IPS DF 6.9 (cell line): ENCODE measurements around the gene TEKT5.

Source experiments
- DNase-seq: peaks from one replicate; pipeline ENCODE4 v3.0.0-alpha.2; 2013; ENCODE audit warnings: low read depth, low spot score
- H3K27ac ChIP-seq: one replicate; pipeline ENCODE4 v1.5.1; 2013; ENCODE audit warnings: low read length, control low read depth
- H3K27me3 ChIP-seq: 2 replicates; pipeline ENCODE4 v1.6.1; 2013; ENCODE audit warnings: mild to moderate bottlenecking, low read length; ENCODE audit not compliant: control insufficient read depth, insufficient read depth
- H3K36me3 ChIP-seq: 2 replicates; pipeline ENCODE4 v1.6.1; 2013; ENCODE audit warnings: low read length; ENCODE audit not compliant: control insufficient read depth, insufficient read depth
- H3K4me1 ChIP-seq: 2 replicates; pipeline ENCODE4 v1.6.1; 2013; ENCODE audit warnings: low read length; ENCODE audit not compliant: control insufficient read depth, insufficient read depth
- H3K4me3 ChIP-seq: 2 replicates; pipeline ENCODE4 v1.5.1; 2013; ENCODE audit warnings: mild to moderate bottlenecking, low read length
- H3K9me3 ChIP-seq: 2 replicates; pipeline ENCODE4 v1.6.1; 2013; ENCODE audit warnings: low read length, inconsistent platforms; ENCODE audit not compliant: control insufficient read depth, insufficient read depth
- WGBS: extraction: QIAGEN DNeasy Blood & Tissue Kit; methylation state at CpG from one replicate; pipeline ENCODE4 v1.1.7; 2013; ENCODE audit warnings: mixed read lengths, missing lambda C conversion rate; ENCODE audit not compliant: insufficient read length, insufficient coverage; 5-methylcytosine and 5-hydroxymethylcytosine counted together

Gene TEKT5

DNA sequence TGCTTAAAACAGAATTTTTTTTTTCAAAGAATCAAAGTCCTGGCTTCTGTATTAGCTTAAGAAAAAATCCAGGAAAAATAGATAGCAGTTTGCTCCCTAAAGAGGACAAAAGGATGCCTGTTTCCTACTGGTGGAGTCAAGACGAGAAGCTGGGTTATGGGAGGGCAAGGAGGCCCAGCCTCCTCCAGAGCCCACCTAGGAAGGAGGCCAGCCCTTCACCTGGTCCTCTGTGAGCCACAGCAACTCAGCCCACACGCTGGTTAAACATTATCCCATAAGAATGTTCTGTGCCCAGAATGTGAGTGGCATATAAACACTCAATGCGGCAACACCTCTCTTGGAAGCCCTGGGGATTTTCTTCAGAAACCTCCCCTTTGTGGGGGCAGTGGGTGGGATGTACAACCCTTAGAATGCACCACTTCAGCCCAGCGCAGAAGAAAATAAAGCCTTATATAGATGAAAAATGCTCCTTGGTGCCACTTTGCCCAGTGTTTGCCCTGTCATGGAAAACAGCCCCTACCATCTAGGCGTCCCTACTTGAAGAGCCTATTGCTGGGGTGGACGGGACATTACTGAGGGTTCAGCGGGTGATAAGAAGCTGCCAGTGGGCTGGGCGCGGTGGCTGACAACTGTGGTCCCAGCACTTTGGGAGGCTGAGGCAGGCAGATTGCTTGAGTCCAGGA lies 48.0 kb downstream of the TEKT5 start:
- Histone ChIP-seq H3K27ac (no peak overlapping the region), H3K36me3 (no peaks in the 10 kb centered on the region), H3K9me3 (no peaks in the 10 kb centered on the region), H3K27me3 (no peaks in the 10 kb centered on the region), H3K4me3 (no peak overlapping the region), H3K4me1 (no peaks in the 10 kb centered on the region)
- DNase-seq, result no peak
- WGBS, result no CpG with 5 or more reads among the region's 9 CpGs

DNA sequence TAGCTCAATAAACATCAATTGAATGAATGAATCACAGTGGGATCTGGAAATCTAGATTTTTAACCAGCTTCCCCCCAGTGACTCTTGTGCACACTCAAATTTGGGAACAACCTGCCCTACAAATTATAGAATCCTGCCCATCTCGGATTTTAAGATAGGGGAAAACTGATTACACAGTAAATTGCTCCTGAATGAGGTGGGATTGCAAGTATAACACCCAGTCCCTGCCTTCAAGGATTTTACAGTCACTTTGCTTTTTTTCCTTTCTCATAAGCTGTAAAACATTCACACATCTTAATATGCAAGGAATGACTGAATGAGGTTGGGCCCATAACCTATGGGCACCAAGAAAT lies 48.5 kb downstream of the TEKT5 start:
- no peak for DNase-seq
- Histone ChIP-seq H3K9me3 (no peaks in the 10 kb centered on the region), H3K27ac (no peak overlapping the region), H3K4me3 (no peak overlapping the region), H3K36me3 (no peaks in the 10 kb centered on the region), H3K27me3 (no peaks in the 10 kb centered on the region), H3K4me1 (no peaks in the 10 kb centered on the region)
- no CpG with 5 or more reads among the region's 1 CpG for WGBS

DNA sequence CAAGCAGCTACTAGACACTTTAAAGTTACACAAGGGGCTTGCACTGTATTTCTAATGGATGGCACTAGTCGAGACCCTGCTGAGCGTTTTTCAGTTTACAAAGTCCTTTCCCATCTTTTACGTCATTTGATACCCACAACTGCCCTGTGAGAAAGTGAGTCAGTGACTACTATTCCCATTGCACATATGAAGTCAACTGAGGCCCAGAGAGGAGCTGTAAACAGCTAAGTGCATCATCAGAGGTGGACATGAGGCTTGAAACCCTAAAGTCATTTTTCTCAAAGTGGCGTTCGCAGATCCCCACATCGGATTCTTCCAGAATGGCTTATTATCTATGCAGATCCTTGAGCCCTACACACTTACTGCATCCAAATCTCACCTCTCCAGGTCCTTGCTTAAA lies 50.6 kb downstream of the TEKT5 start:
- no peaks in the 10 kb centered on the region for H3K4me1 ChIP-seq
- H3K27ac ChIP-seq, result no peak overlapping the region
- no CpG with 5 or more reads among the region's 6 CpGs for WGBS

DNA sequence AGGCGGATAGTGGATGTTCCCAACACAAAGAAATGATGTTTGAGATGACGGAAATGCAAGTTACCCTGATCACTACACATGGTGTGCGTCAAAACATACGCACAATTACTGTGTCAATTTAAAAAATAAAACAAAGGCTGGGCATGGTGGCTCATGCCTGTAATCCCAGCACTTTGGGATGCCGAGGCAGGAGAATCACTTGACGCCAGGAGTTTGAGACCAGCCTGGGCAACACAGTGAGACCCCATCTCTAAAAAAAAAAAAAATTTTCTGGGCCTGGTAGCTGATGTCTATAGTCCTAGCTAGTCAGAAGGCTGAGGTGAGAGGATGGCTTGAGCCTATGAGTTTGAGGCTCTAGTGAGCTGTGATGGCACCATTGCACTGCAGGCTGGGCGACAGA lies 51.8 kb downstream of the TEKT5 start:
- Histone ChIP-seq H3K4me1 (no peaks in the 10 kb centered on the region), H3K27ac (no peak overlapping the region), H3K36me3 (no peaks in the 10 kb centered on the region), H3K9me3 (no peaks in the 10 kb centered on the region), H3K27me3 (no peaks in the 10 kb centered on the region), H3K4me3 (no peak overlapping the region)
- DNase-seq, result no peak
- no CpG with 5 or more reads among the region's 7 CpGs for WGBS

More for the DNA sequence above, 50.6 kb downstream of the TEKT5 start:
- no peak for DNase-seq
- H3K9me3 ChIP-seq, result no peaks in the 10 kb centered on the region
- H3K4me3 ChIP-seq, result no peak overlapping the region
- no peaks in the 10 kb centered on the region for H3K36me3 ChIP-seq
- H3K27me3 ChIP-seq, result no peaks in the 10 kb centered on the region

DNA sequence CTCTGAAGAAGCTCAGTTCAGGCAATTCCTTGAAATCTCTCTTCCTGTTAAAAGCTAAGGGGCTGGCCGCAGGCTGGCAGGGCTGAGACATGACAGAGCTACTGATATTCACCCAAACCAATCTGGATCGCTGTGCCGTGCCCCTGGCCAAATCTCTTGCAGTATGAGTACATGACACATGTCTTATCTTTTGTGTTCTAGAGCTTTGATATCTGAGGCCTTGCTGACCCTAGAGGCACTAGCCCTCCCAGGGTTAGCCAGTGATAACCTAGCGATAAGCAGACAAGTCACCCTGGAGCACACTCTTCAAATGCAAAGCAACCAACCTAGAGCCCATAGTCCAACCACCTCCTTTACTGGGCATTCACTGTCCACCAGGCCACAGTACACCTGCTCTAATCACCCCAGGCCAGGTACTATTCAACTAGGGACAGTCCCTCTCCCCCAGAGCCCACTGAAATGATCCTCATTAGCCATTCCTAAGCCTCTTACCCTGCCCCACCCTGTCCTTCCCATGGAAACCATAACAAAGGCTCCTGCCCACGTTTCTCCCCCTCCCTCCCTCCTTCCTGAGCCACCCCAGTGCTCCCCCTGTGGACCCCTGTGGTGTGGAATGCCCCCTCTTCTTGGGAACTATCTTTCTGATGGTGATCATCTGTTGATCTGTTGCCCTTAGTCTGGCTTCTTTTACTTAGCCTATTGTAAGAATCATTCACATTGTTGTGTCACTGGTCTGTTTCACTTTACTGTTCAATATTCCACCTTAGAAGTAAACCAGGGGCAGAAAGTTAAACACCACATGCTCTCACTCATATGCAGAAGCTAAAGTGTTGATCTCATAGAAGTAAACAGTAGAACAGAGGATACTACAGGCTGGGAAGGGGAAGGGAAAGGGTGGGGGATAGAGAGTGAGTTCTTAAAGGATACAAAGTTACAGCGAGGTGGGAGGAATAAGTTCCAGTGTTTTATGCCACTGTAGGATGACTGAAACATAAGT lies 52.5 kb downstream of the TEKT5 start:
- Histone ChIP-seq H3K27me3 (no peaks in the 10 kb centered on the region), H3K36me3 (no peaks in the 10 kb centered on the region), H3K4me1 (no peaks in the 10 kb centered on the region), H3K4me3 (no peak overlapping the region), H3K27ac (no peak overlapping the region), H3K9me3 (no peaks in the 10 kb centered on the region)
- WGBS, result no CpG with 5 or more reads among the region's 6 CpGs
- no peak for DNase-seq

DNA sequence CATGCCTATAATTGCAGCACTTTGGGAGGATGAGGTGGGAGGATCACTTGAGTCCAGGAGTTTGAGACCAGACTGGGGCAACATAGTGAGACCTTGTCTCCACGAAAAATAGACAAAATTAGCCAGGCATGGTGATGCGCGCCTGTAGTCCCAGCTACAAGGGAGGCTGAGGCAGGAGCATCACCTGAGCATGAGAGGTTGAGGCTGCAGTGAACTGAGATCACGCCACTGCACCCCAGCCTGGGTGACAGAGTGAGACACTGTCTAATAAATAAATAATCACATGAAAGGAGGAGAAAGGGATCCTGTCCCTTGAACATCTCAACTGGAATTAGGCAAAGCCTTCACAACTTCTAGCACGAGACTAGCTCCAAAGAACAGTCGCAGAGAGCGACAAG lies 53.2 kb downstream of the TEKT5 start:
- no peak for DNase-seq
- H3K36me3 ChIP-seq, result no peaks in the 10 kb centered on the region
- H3K9me3 ChIP-seq, result no peaks in the 10 kb centered on the region
- no peak overlapping the region for H3K27ac ChIP-seq
- H3K4me3 ChIP-seq, result no peak overlapping the region
- no peaks in the 10 kb centered on the region for H3K27me3 ChIP-seq
- no peaks in the 10 kb centered on the region for H3K4me1 ChIP-seq
- no CpG with 5 or more reads among the region's 7 CpGs for WGBS

DNA sequence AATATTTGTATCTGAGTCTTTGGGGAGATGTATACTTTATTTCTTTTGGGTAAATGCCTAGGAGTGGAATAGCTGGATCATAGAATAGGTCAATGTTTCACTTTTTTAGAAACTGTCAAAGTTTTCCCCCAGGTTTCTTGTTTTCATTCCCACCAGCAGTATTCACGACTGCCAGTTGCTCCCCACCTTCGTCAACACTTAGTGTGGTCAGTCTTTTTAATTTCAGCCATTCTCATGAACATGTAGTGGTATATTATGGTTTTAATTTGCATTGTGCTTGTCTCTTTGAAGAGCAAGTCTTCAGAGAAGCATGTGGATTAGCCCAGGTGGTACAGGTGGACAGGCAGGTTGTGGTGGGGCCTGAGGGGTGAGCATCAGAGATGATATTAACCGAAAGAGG lies 53.8 kb downstream of the TEKT5 start:
- no peak for DNase-seq
- Histone ChIP-seq H3K9me3 (no peaks in the 10 kb centered on the region), H3K4me1 (no peaks in the 10 kb centered on the region), H3K27ac (no peak overlapping the region), H3K36me3 (no peaks in the 10 kb centered on the region), H3K4me3 (no peak overlapping the region), H3K27me3 (no peaks in the 10 kb centered on the region)
- no CpG with 5 or more reads among the region's 3 CpGs for WGBS

DNA sequence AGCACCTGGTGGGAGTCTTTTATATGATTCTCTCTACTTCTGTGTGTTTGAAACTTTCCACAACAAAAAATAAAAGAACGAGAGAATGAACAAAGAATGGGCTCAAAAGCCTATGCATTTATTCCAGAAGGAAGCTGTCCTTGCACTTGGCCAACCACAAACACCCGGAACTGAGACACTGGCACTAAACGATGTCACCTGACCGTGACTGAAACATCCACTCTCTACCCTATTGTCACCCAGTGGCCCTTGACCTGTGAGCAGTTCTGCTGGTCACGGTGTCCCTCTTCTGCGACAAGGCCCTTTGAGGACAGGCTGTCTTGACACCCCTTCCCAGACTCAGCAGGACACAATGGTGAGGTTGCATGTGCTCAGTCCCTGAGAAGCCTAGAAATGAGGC lies 56.6 kb downstream of the TEKT5 start:
- H3K36me3 ChIP-seq, result no peaks in the 10 kb centered on the region
- H3K4me3 ChIP-seq, result no peak overlapping the region
- no peaks in the 10 kb centered on the region for H3K27me3 ChIP-seq
- H3K4me1 ChIP-seq, result no peaks in the 10 kb centered on the region
- DNase-seq, result no peak
- no CpG with 5 or more reads among the region's 6 CpGs for WGBS
- no peak overlapping the region for H3K27ac ChIP-seq
- H3K9me3 ChIP-seq, result no peaks in the 10 kb centered on the region

DNA sequence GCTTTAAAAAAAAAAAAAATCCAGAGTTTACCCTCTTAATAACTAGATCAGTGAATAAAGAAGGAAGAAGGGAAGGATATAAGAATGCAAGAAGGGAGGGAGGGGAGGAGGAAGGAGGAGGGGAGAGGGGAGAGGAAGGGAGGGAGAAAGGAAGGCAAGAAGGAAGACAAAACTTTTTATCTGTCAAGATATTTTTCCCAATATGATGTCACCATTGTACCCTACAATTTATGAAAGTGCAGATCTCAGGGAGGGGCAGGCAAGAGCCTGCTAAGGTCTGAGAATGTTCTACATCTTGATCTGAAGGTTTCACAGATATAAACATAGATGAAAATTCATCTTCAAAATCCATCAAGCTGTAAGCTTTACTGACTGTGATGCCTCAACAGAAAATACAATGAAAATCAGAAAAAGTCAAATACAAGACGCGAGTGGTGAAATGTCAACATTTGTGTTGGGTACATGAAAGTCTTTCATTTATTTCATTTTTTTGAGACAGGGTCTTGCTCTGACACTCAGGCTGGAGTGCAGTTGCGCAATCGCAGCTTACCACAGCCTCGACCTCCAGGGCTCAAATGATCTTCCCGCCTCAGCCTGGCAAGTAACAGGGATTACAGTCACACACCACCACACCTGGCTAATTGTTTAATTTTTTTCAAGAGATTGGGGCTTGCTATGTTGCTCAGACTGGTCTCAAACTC lies 57.2 kb downstream of the TEKT5 start:
- no peaks in the 10 kb centered on the region for H3K36me3 ChIP-seq
- no peak overlapping the region for H3K4me3 ChIP-seq
- no peak overlapping the region for H3K27ac ChIP-seq
- H3K27me3 ChIP-seq, result no peaks in the 10 kb centered on the region
- no peaks in the 10 kb centered on the region for H3K4me1 ChIP-seq
- H3K9me3 ChIP-seq, result no peaks in the 10 kb centered on the region
- WGBS, result no CpG with 5 or more reads among the region's 6 CpGs
- DNase-seq, result no peak

DNA sequence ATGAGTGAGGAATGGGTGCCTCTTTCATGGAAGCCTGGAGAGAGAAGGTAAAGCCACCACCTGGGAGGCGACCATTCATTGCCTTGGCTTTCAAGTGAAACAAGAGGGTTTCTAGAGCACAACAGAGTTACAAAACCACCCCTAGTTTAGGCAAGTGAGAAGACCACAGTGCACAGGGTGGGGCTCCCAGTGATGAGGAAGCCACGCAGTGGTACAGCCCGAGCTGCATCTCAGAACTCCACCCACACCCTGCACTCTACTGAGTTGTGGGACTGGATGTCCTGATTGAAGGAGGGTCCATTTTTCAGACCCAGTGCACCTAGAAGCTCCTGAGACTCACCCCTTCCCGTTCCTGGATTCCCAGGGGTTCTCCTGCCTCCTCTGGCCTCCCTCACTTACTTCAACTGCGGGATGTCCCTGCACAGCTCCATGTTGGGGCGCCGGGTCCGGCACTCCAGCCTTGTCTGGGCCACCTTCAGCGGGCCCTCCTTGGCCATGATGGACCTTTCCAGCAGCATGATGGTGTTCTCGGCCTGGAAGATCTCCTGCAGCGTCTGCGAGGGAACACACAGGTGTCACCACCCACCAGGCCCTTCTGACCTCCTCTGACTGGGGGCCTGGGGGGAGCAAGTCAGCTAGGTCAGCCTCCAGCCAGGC lies 59.2 kb downstream of the TEKT5 start:
- Histone ChIP-seq H3K4me3 (no peak overlapping the region), H3K36me3 (no peaks in the 10 kb centered on the region), H3K4me1 (no peaks in the 10 kb centered on the region), H3K27me3 (no peaks in the 10 kb centered on the region), H3K9me3 (no peaks in the 10 kb centered on the region), H3K27ac (no peak overlapping the region)
- no peak for DNase-seq
- WGBS, result no CpG with 5 or more reads among the region's 12 CpGs
